Vagina (tissue), 2 donors: Measurements from ENCODE around the gene ZNG1A. TPM values are rescaled to one million over a fixed set of nuclear protein-coding genes. Genes with fewer than 3 reads are reported as not detected.
"Not testable (repeated sequence)": the region's sequence is repeated elsewhere in the genome, so short reads cannot be mapped to it uniquely, and the experiment has no call there.

Experiments
- DNase-seq, 2 donors: peaks; one replicate each; pipeline ENCODE4 v3.0.0-alpha.2; 2017; ENCODE audit errors: extremely low spot score in 2 of 2
- H3K27ac ChIP-seq: fragments of 200-600 bp; sonication (generic); one replicate; pipeline ENCODE4 v1.5.1; 2019
- H3K27me3 ChIP-seq: fragments of 200-600 bp; sonication (generic); one replicate; pipeline ENCODE4 v1.5.1; 2019
- H3K36me3 ChIP-seq, 2 donors: fragments of 200-600 bp; sonication (generic); one replicate each; pipeline ENCODE4 v1.5.1; 2017 to 2019
- H3K4me1 ChIP-seq: fragments of 200-600 bp; sonication (generic); one replicate; pipeline ENCODE4 v1.5.1; 2019
- H3K4me3 ChIP-seq, 2 donors: fragments of 200-600 bp; sonication (generic); 1 replicate in 1 of 2; 2 replicates in 1 of 2; pipeline ENCODE4 v1.5.1; 2016 to 2019
- H3K9me3 ChIP-seq: fragments of 200-600 bp; sonication (generic); one replicate; pipeline ENCODE4 v1.5.1; 2019
- intact Hi-C: fragments of 100-400 bp; cut with DNase I; formaldehyde crosslinking; loops from one replicate; pipeline ENCODE4 v1.15.1; 2023
- total RNA-seq: library from RNA; depleted of rRNA; stranded (reverse); fragments of >200 nt; gene quantifications from one replicate; pipeline ENCODE4 v1.2.3, GENCODE V29; 2016

ZNG1A gene
- total RNA-seq, 1 donor from 2014 or later: 19.4 TPM

- DNase-seq, H3K36me3 ChIP-seq, intact Hi-C loops, H3K27ac ChIP-seq, H3K9me3 ChIP-seq, H3K4me3 ChIP-seq, H3K4me1 ChIP-seq, H3K27me3 ChIP-seq: not testable (repeated sequence)
Measured at GRCh38 chr9:76389-76788, 102.5 kb downstream of the ZNG1A start.

- intact Hi-C loops, H3K4me1 ChIP-seq, DNase-seq, H3K9me3 ChIP-seq, H3K36me3 ChIP-seq, H3K27me3 ChIP-seq: not testable (repeated sequence)
- Histone ChIP-seq H3K27ac (peak overlapping the region; percentile 33), H3K4me3 (peak overlapping the region; percentile 31 to 52)
Measured at GRCh38 chr9:73900-74525, 104.8 kb downstream of the ZNG1A start.

- intact Hi-C loops, H3K27me3 ChIP-seq, H3K9me3 ChIP-seq, DNase-seq, H3K36me3 ChIP-seq, H3K4me1 ChIP-seq: not testable (repeated sequence)
- peak overlapping the region; percentile 33 for H3K27ac ChIP-seq
- peak overlapping the region; percentile 31 to 52 for H3K4me3 ChIP-seq
Measured at GRCh38 chr9:73076-73899, 105.6 kb downstream of the ZNG1A start.

Other genes with a start within 250 kb of the ZNG1A start
- gene WASHC1, start 149.6 kb downstream of the ZNG1A start, total RNA-seq: 7.6 TPM
- gene FOXD4, start 60.6 kb downstream of the ZNG1A start, total RNA-seq: not detected
- gene DOCK8, start 35.8 kb upstream of the ZNG1A start, total RNA-seq: 18.4 TPM